Measurements from ENCODE around the gene ADAMTS2. TPM values are rescaled to one million over a fixed set of nuclear protein-coding genes. Genes with fewer than 3 reads are reported as not detected.

The ADAMTS2 gene
- total and polyA plus RNA-seq, 2 of the 8 experiments (the other 6 are each of a cell fraction or from before 2014, with no cell fraction given): 6.6 to 7.3 TPM

- TF ChIP-seq CTCF (IDR thresholded peaks at IDR 0.05; ENCODE audit: control extremely low read depth in 1 of 3, insufficient read depth in 1 of 3, low read depth in 1 of 3, low read length in 3 of 3): no peak
Measured at GRCh38 chr5:179288101-179288808, 57.0 kb downstream of the ADAMTS2 start (continued).
